ENCODE data around the gene CDH11. TPM values are rescaled to one million over a fixed set of nuclear protein-coding genes. Genes with fewer than 3 reads are reported as not detected.
A peak's percentile ranks its signal among the peaks of the same experiment; 100 is the strongest.

Gene CDH11
- total RNA-seq, 1 donor from 2014 or later: 42.6 TPM

DNA sequence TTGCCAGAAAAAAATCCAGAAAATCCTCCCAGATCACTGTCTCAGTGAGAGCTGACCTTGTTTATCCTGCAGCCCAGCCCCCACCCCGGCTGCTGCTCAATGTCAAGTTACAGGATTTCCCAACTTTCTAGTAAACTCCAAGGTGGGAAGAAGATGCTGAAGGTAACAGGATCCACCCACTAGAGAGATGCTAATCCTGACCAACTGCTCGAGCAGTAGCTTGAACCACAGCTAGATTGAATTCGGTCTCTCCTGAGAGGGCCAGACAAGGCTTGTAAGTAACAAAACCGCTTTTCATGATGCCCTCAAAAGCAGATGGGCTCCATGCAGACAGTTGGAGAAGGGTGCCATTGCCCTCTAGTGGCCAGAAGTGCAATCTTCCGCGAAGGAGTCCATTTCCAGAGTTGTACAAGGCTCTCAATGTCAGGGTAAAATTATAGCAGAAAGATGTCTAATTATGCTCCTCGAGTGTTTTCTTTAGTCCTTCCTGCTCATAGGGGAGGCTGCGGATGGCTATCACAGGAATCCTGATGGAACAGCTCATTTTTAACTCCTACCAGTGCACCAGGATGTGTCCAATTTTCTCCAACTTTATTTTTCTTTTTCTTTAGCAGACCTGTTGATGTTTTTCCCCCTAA lies 3.9 kb downstream of the CDH11 start:
- Mint-ChIP-seq H3K9me3 (ENCODE audit: unreplicated experiment) (no peaks in the 10 kb centered on the region), H3K4me1 (ENCODE audit: unreplicated experiment) (peaks cover 6% of the 10 kb centered on the region), H3K27ac (ENCODE audit: unreplicated experiment) (no peak overlapping the region), H3K27me3 (ENCODE audit: unreplicated experiment) (peaks cover 6% of the 10 kb centered on the region), H3K4me3 (ENCODE audit: unreplicated experiment) (no peak overlapping the region), H3K36me3 (ENCODE audit: low read depth, unreplicated experiment) (no peaks in the 10 kb centered on the region)
- TF ChIP-seq, protein P1, sequence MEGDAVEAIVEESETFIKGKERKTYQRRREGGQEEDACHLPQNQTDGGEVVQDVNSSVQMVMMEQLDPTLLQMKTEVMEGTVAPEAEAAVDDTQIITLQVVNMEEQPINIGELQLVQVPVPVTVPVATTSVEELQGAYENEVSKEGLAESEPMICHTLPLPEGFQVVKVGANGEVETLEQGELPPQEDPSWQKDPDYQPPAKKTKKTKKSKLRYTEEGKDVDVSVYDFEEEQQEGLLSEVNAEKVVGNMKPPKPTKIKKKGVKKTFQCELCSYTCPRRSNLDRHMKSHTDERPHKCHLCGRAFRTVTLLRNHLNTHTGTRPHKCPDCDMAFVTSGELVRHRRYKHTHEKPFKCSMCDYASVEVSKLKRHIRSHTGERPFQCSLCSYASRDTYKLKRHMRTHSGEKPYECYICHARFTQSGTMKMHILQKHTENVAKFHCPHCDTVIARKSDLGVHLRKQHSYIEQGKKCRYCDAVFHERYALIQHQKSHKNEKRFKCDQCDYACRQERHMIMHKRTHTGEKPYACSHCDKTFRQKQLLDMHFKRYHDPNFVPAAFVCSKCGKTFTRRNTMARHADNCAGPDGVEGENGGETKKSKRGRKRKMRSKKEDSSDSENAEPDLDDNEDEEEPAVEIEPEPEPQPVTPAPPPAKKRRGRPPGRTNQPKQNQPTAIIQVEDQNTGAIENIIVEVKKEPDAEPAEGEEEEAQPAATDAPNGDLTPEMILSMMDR (IDR thresholded peaks at IDR 0.05; ENCODE audit: unreplicated experiment): peak; percentile 81
- DNase-seq (ENCODE audit: low spot score): peak; percentile 71

DNA sequence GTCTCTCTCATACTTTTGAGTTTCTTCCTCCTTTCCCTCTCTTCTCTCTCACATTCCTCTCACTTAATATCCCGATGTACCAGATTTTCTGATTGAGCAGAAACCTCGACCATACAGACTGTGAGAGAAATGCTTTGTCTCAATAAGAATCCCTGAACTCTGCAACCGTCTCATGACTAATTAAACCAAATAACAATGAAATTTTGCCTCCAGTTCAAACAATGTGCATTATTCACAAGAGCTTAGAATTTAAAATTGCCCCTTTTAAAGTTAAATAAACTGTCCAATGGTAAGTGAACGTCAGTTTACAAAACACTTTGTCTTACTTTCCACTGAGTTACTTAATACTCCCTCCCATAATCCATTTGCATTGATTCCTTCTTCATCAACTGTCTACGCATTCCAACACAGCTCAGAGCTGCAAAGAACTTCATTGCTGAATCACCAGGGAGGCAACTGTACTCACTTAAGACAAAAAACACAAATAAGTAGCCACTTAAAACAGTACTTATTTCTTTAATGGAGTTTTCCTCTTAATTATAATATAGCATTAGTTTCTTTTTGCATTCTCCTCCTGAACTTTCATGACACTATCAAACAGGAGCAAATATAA lies 4.9 kb downstream of the CDH11 start:
- Mint-ChIP-seq H3K27me3 (ENCODE audit: unreplicated experiment) (peaks cover 6% of the 10 kb centered on the region), H3K4me3 (ENCODE audit: unreplicated experiment) (no peak overlapping the region), H3K36me3 (ENCODE audit: low read depth, unreplicated experiment) (no peaks in the 10 kb centered on the region), H3K4me1 (ENCODE audit: unreplicated experiment) (peaks cover 6% of the 10 kb centered on the region), H3K27ac (ENCODE audit: unreplicated experiment) (no peak overlapping the region), H3K9me3 (ENCODE audit: unreplicated experiment) (no peaks in the 10 kb centered on the region)
- TF ChIP-seq, protein P1 (IDR thresholded peaks at IDR 0.05; ENCODE audit: unreplicated experiment): no peak
- DNase-seq (ENCODE audit: low spot score): no peak

DNA sequence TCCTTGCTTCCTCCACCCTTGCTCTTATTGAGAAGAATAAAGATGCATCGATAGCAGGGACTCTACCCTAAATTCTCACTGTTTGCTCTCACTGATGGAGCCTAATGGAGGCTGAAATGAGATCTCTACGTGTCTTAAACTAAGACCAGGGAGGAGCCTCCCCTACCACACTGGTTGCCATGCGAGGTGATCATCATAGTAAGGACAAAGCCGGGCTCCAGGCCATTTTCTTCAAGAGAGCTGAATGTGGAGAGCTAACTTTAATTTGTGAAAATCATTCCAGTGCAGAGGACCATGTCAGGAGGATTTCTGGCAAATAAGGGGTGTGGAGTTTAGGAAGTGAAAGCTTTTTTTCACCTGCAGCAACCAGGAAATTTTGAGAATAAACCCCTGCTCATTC lies 5.6 kb downstream of the CDH11 start:
- no peak overlapping the region for H3K4me3 Mint-ChIP-seq (ENCODE audit: unreplicated experiment)
- H3K36me3 Mint-ChIP-seq (ENCODE audit: low read depth, unreplicated experiment): no peaks in the 10 kb centered on the region
- DNase-seq (ENCODE audit: low spot score): no peak
- TF ChIP-seq, protein P1 (IDR thresholded peaks at IDR 0.05; ENCODE audit: unreplicated experiment): no peak
- no peak overlapping the region for H3K27ac Mint-ChIP-seq (ENCODE audit: unreplicated experiment)
- H3K4me1 Mint-ChIP-seq (ENCODE audit: unreplicated experiment): peaks cover 6% of the 10 kb centered on the region
- H3K9me3 Mint-ChIP-seq (ENCODE audit: unreplicated experiment): no peaks in the 10 kb centered on the region
- peaks cover 6% of the 10 kb centered on the region for H3K27me3 Mint-ChIP-seq (ENCODE audit: unreplicated experiment)

DNA sequence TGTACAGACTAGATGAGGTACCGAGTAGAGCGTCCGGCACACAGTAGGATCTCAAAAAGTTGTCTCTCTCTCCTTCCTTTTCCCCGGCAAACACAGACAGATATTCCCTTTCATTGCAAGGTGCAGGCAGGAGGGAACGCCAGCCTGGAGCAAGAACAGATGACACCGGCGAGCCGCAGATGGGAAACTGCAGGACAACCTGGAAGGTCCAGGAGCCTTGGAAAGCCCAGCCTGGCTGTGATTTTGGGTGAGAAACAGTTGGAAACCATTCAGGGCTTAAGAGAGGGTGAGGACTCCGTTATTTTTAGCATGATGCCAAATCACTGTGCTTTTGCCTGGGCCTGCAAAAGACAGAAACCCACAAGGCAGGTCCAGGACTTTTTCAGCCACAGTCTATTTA lies 7.3 kb downstream of the CDH11 start:
- no peaks in the 10 kb centered on the region for H3K4me1 Mint-ChIP-seq (ENCODE audit: unreplicated experiment)
- H3K36me3 Mint-ChIP-seq (ENCODE audit: low read depth, unreplicated experiment): no peaks in the 10 kb centered on the region
- no peak for DNase-seq (ENCODE audit: low spot score)
- no peak overlapping the region for H3K4me3 Mint-ChIP-seq (ENCODE audit: unreplicated experiment)
- no peak overlapping the region for H3K27ac Mint-ChIP-seq (ENCODE audit: unreplicated experiment)
- TF ChIP-seq, protein P1 (IDR thresholded peaks at IDR 0.05; ENCODE audit: unreplicated experiment): no peak
- H3K9me3 Mint-ChIP-seq (ENCODE audit: unreplicated experiment): no peaks in the 10 kb centered on the region
- H3K27me3 Mint-ChIP-seq (ENCODE audit: unreplicated experiment): peaks cover 1% of the 10 kb centered on the region

DNA sequence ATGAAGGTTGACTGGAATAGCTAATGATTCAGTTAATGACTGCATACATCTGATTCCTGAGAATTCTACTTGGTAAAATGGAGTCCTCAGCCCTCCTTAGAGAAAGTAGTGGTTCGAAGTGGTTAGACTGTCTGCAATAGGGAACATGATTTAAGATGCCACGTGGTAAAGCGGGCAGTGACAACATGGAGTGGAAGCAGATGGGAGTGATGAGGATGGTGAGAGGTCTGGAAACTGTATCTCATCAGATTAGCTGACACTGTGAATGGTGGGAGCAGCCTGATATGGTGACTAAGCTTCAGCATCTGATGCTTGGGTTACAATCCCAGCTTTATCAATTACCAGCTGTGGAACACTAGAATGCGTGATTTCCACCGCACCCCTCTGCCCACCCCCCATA lies 8.4 kb downstream of the CDH11 start:
- DNase-seq (ENCODE audit: low spot score): no peak
- H3K36me3 Mint-ChIP-seq (ENCODE audit: low read depth, unreplicated experiment): no peaks in the 10 kb centered on the region
- no peaks in the 10 kb centered on the region for H3K4me1 Mint-ChIP-seq (ENCODE audit: unreplicated experiment)
- H3K27me3 Mint-ChIP-seq (ENCODE audit: unreplicated experiment): peaks cover 1% of the 10 kb centered on the region
- H3K9me3 Mint-ChIP-seq (ENCODE audit: unreplicated experiment): no peaks in the 10 kb centered on the region
- H3K4me3 Mint-ChIP-seq (ENCODE audit: unreplicated experiment): no peak overlapping the region
- TF ChIP-seq, protein P1 (IDR thresholded peaks at IDR 0.05; ENCODE audit: unreplicated experiment): no peak
- H3K27ac Mint-ChIP-seq (ENCODE audit: unreplicated experiment): no peak overlapping the region

All from endothelial cell (in vitro differentiated cells).